ENCODE data around the gene PARP1.

PARP1 gene

DNA sequence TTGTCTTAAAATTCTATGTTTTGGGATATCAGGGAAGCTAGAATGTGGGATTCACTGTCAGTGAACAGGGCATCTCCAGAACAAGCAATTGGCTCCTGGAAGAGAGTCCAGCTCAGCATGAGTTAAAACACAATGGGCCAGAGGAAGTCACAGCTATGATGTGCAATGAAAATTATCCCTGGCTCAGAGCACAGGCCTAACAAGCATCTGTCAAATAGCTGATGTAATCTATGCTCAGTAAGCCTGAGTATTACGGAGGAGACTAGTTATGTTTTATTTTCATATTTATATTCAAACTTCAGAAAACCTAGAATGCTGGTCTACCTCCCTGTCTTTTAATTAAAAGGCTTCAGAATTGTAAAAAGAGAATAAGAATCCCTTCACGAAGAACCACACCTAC lies 41.6 kb downstream of the PARP1 start:
- H3K4me3 ChIP-seq (ENCODE audit: control insufficient read depth, low read depth, low read length): no peak overlapping the region
- TF ChIP-seq CTCF (IDR thresholded peaks at IDR 0.05; ENCODE audit: control insufficient read depth, insufficient read depth, low read depth, low read length, missing control alignments): no peak
- no peak for DNase-seq (ENCODE audit: low read depth)

DNA sequence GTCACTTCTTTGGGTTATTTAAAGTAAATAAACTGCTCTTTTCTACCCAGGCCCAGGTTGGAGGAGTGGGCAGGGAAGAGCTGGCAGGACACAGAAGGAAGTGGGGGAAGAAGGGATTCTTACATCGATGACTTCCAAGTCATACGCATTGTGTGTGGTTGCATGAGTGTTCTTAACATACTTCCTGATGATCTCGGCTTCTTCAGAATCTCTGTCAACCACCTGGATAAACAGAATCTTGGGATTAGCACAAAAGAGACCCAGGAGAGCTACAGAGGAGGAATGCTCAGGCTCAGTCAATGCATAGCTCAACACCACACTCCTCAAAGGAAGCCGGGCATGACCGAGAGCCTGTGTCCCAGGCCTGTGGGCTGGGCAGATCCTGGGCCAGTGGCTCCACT lies 42.1 kb downstream of the PARP1 start:
- no peak overlapping the region for H3K4me3 ChIP-seq (ENCODE audit: control insufficient read depth, low read depth, low read length)
- TF ChIP-seq CTCF (IDR thresholded peaks at IDR 0.05; ENCODE audit: control insufficient read depth, insufficient read depth, low read depth, low read length, missing control alignments): no peak
- no peak for DNase-seq (ENCODE audit: low read depth)

- no peak for DNase-seq (ENCODE audit: low read depth)
These were observed 42.9 kb downstream of the PARP1 start for GRCh38 chr1:226364901-226365565.

DNA sequence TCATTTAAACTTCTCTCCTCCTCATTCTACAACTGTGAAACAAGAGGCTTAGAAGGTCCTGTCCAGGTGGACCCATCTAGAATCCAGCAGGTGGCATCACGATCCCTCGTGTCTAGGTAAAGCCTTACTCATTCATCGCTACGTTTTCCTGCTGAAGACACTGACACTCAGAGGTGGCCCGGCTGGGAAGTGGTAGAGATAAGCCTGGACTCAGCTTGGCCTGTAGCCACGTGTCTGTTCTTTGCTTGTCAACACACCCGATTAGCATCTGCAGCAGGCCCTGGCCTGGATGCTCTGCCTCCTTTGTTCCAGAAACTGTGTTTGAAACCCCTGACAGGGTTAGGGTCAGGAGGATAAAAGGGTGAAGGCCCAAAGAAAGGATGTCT lies 43.4 kb downstream of the PARP1 start:
- no peak overlapping the region for H3K4me3 ChIP-seq (ENCODE audit: control insufficient read depth, low read depth, low read length)
- TF ChIP-seq CTCF (IDR thresholded peaks at IDR 0.05; ENCODE audit: control insufficient read depth, insufficient read depth, low read depth, low read length, missing control alignments): no peak
- no peak for DNase-seq (ENCODE audit: low read depth)

More at GRCh38 chr1:226364901-226365565, 42.9 kb downstream of the PARP1 start:
- no peak for TF ChIP-seq CTCF (IDR thresholded peaks at IDR 0.05; ENCODE audit: control insufficient read depth, insufficient read depth, low read depth, low read length, missing control alignments)
- H3K4me3 ChIP-seq (ENCODE audit: control insufficient read depth, low read depth, low read length): no peak overlapping the region

DNA sequence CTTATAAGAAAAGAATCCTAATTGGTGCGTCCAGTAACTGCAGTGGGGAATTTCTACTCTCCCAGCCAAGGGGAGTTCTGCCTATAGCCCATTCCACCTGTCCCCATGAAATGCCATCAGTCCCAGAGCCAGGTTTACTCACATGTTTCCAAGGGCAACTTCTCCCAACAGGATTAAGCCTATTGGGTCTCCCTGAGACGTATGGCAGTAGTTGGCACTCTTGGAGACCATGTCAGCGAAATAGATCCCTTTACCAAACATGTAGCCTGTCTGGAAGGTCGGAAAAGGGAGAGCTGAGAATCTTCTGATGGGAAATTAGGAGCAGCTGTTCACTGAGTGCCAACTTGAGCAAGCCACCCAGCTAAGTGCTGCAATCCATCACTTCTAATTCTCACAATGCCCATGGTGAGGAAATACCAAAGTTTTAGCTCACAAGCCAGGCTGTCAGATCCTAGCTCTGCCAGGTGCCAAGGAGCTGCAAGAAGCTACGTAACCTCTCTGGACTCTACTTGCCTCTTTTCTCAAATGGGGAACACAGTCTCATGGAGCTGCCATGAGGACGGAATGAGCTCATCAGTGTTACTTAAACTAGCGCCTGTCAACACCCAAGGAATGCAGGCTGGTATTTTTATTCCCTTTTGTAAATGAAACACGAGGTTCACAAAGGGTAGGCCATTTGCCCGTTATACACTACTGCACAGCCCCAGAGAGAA lies 43.9 kb downstream of the PARP1 start:
- H3K4me3 ChIP-seq (ENCODE audit: control insufficient read depth, low read depth, low read length): no peak overlapping the region
- TF ChIP-seq CTCF (IDR thresholded peaks at IDR 0.05; ENCODE audit: control insufficient read depth, insufficient read depth, low read depth, low read length, missing control alignments): no peak
- DNase-seq (ENCODE audit: low read depth): no peak

DNA sequence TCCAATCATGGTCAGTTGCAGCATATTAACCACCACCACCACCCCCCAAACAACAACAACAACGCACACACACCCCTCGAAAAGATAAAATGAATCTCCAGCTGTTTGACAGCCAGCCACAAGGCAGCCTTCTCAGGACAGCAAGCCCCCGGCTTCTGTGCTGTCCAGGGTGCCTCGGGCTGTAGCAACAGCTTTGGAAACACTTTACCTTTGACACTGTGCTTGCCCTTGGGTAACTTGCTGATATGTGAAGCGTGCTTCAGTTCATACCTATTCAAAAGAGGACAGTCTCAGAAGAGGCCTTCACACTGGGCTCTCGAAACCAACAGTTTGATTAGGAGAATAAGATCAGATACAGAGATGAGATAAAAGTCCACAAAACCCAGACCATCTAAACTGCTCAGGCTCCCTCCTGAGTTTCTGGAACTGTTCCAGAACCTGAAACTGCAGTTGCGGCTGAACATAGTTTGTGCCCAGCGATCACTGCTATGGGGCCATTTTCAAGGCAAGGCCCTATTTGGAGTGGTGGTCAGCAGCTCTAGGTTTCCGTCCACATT lies 44.9 kb downstream of the PARP1 start:
- no peak for TF ChIP-seq CTCF (IDR thresholded peaks at IDR 0.05; ENCODE audit: control insufficient read depth, insufficient read depth, low read depth, low read length, missing control alignments)
- no peak overlapping the region for H3K4me3 ChIP-seq (ENCODE audit: control insufficient read depth, low read depth, low read length)
- no peak for DNase-seq (ENCODE audit: low read depth)

Measured in AG09309 (cell line).